HepG2 (cell line): ENCODE results near the gene EDC3. TPM values are rescaled to one million over a fixed set of nuclear protein-coding genes. Genes with fewer than 3 reads are reported as not detected.

Experiments used
- ARID4A ChIP-seq: sonication (generic); formaldehyde crosslinking; IDR thresholded peaks from 2 replicates; pipeline ENCODE4 v1.5.0; 2020; ENCODE audit warnings: mild to moderate bottlenecking, missing genetic modification reagents, borderline replicate concordance
- CCAR2 ChIP-seq: fragments of 200-400 bp; formaldehyde crosslinking; optimal IDR thresholded peaks from 2 replicates; pipeline ENCODE3; 2018; ENCODE audit warnings: low read depth, mild to moderate bottlenecking, low read length, moderate library complexity
- GATA4 ChIP-seq: sonication (generic); IDR thresholded peaks from 2 replicates; pipeline ENCODE4 v1.6.1; 2016; ENCODE audit warnings: antibody characterized with exemption, low read depth, borderline replicate concordance
- HNRNPH1 ChIP-seq: fragments of 200-400 bp; formaldehyde crosslinking; optimal IDR thresholded peaks from 2 replicates; pipeline ENCODE3; 2017; ENCODE audit warnings: mild to moderate bottlenecking, low read depth, low read length
- RFX3 ChIP-seq: IDR thresholded peaks from 2 replicates; pipeline ENCODE4 v1.6.1; 2016; ENCODE audit warnings: missing biosample characterization, missing genetic modification reagents
- TOE1 ChIP-seq: sonication (generic); formaldehyde crosslinking; IDR thresholded peaks from 2 replicates; pipeline ENCODE4 v1.4.0; 2020; ENCODE audit warnings: mild to moderate bottlenecking, missing genetic modification reagents
- ZNF503 ChIP-seq: sonication (generic); formaldehyde crosslinking; IDR thresholded peaks from 2 replicates; pipeline ENCODE4 v1.4.0; 2020; ENCODE audit warnings: missing genetic modification reagents
- ZNF724P ChIP-seq: sonication (generic); formaldehyde crosslinking; IDR thresholded peaks from 2 replicates; pipeline ENCODE4 v1.8.0; 2022; ENCODE audit warnings: missing genetic modification reagents, borderline replicate concordance
- ZNF883 ChIP-seq: sonication (generic); formaldehyde crosslinking; IDR thresholded peaks from 2 replicates; pipeline ENCODE4 v1.5.1; 2020; ENCODE audit warnings: mild to moderate bottlenecking, missing genetic modification reagents; ENCODE audit errors: not compliant biosample characterization
- ZNF891 ChIP-seq: sonication (generic); formaldehyde crosslinking; IDR thresholded peaks from 2 replicates; pipeline ENCODE4 v1.5.0; 2020; ENCODE audit warnings: mild to moderate bottlenecking, missing genetic modification reagents
- polyA plus RNA-seq, 8 experiments: library from polyadenylated mRNA; depleted of rRNA in 3 of 8; stranded (reverse) in 7 of 8; unstranded in 1 of 8; fragments of >200 nt; fragmentation: Illumina TruSeq in 4 of 8; extraction: Trizol in 4 of 8; gene quantifications; 2 replicates each; pipeline versions ENCODE4 v1.2.1 to v1.2.3, GENCODE V29; 2011 to 2016; ENCODE audit warnings: low read depth in 4 of 8, missing spikeins in 1 of 8, mixed read lengths in 1 of 8; ENCODE audit not compliant: insufficient read depth in 1 of 8
- total RNA-seq, 5 experiments: library from RNA; depleted of rRNA; stranded (reverse); fragments of >200 nt; fragmentation: Illumina TruSeq; extraction: Trizol; gene quantifications; 2 replicates each; pipeline ENCODE4 v1.2.3, GENCODE V29; 2016; ENCODE audit warnings: low read depth in 1 of 5

EDC3 gene
- total and polyA plus RNA-seq, 2 of the 13 experiments (the other 11 are each of a cell fraction or from before 2014, with no cell fraction given), result 17.4 to 32.0 TPM

- TF ChIP-seq ARID4A (CRISPR knock-in tag), result no peak
- TF ChIP-seq ZNF883 (CRISPR knock-in tag), result no peak
- TF ChIP-seq HNRNPH1, result no peak
- no peak for TF ChIP-seq CCAR2
- no peak for TF ChIP-seq TOE1 (CRISPR knock-in tag)
- TF ChIP-seq GATA4, result no peak
- TF ChIP-seq RFX3, result no peak
- no peak for TF ChIP-seq ZNF503 (CRISPR knock-in tag)
- no peak for TF ChIP-seq ZNF891 (CRISPR knock-in tag)
- no peak for TF ChIP-seq ZNF724P
Observed at GRCh38 chr15:74648051-74648842, 47.6 kb downstream of the EDC3 start (continued).
